Stimulated activated CD4-positive, alpha-beta T cell treated with anti-CD3 and anti-CD28 coated beads, Interleukin-1b, Interleukin-23, amount 100 ng/mL, for 4 hours (primary cell): ENCODE data around the gene DLX1.
"Not testable (repeated sequence)": the region's sequence is repeated elsewhere in the genome, so short reads cannot be mapped to it uniquely, and the experiment has no call there.

Source experiments
- DNase-seq, 2 donors: peaks; one replicate each; pipeline ENCODE4 v3.0.0-alpha.2; 2020; ENCODE audit warnings: low read depth in 2 of 2

DLX1 gene

GRCh38 chr2:172114579-172114978 is 29.3 kb downstream of the DLX1 start:
- DNase-seq: no peak

DNA sequence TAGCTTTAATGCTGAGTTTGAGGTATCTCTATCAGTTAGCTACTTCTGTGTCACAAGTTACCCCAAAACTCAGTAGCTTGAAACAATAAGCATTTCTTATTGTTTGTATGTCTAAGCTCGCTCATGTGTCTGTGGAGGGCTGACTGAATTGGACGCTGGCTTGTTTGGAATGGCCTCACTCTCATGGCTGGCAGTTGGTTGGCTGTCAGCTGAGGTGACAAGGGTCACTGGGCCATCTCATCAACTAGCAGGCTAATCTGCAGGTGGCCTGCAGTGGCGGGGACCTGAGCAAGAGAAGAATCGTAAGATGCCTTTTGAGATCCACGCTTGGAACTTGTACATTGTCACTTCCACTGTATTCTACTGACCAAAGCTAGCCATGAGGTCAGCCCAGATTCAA is 30.8 kb downstream of the DLX1 start:
- no peak for DNase-seq

GRCh38 chr2:172119089-172119488 is 33.8 kb downstream of the DLX1 start:
- DNase-seq: no peak

GRCh38 chr2:172120118-172120517 is 34.8 kb downstream of the DLX1 start:
- DNase-seq: no peak

GRCh38 chr2:172128484-172128883 is 43.2 kb downstream of the DLX1 start:
- no peak for DNase-seq

DNA sequence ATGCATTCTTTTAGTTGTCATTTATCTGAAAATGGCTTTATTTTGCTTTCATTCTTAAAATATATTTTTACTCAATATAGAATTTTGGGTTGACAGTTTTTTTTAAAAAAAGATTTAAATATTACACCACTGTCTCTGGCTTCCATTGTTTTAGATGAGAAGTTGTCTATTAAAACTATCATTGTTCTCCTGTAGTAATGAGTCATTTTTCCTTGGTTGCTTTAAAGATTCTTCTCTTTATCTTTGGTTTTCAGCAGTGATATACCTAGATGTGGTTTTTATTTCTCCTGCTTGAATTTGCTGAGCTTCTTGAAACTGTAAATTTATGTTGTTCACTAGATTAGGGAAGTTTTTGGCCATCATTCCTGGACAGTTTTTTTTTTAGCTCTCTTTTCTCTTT is 44.1 kb downstream of the DLX1 start:
- DNase-seq: no peak

GRCh38 chr2:172131713-172132555 is 46.6 kb downstream of the DLX1 start:
- no peak for DNase-seq

GRCh38 chr2:172134270-172134669 is 49.0 kb downstream of the DLX1 start:
- DNase-seq: no peak

GRCh38 chr2:172135446-172135845 is 50.1 kb downstream of the DLX1 start:
- no peak for DNase-seq

DNA sequence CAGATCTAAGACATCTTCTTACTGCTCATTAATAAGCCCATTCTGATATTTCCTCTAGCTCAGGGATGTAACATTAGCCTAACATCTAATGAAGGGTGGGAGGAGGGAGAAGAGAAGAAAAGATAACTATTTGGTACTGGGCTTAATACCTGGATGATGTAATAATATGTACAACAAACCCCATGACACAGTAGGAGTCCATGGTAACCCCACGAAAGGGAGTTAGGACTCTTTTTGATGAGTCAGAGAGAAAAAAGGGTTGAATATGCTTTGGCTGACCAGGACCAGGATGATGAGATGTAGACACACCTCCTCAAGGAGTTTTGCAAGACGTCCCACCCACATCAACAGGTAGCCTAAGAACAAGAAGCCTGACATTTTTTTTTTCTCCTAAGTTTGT is 51.8 kb downstream of the DLX1 start:
- no peak for DNase-seq

GRCh38 chr2:172137943-172138342 is 52.6 kb downstream of the DLX1 start:
- DNase-seq: no peak

DNA sequence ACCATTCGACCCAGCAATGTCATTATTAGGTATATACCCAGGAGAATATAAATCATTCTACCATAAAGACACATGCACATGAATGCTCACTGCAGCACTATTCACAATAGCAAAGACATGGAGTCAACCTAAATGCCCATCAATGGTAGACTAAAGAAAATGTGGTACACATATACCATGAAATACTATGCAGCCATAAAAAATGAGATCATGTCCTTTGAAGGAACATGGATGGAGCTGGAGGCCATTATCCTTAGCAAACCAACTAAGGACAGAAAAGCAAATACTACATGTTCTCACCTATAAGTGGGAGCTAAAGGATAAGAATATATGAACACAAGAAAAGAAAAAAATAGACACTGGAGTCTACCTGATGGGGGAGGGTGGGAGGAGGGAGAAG is 53.4 kb downstream of the DLX1 start:
- DNase-seq: not testable (repeated sequence)
